HG03571 (cell line): ENCODE measurements around the gene SYNCRIP.
A peak's percentile ranks its signal among the peaks of the same experiment; 100 is the strongest.
"Not testable (repeated sequence)": the region's sequence is repeated elsewhere in the genome, so short reads cannot be mapped to it uniquely, and the experiment has no call there.

ENCODE experiments used
- ATAC-seq: cut with Tn5 transposase; IDR thresholded peaks from one replicate; pipeline ENCODE4 v1.9.1; 2021; ENCODE audit not compliant: unreplicated experiment

SYNCRIP gene

GRCh38 chr6:85600713-85601313, 41.9 kb downstream of the SYNCRIP start:
- ATAC-seq, result no peak

- peak; percentile 6 for ATAC-seq
Measured at GRCh38 chr6:85594197-85594930, 48.3 kb downstream of the SYNCRIP start.

GRCh38 chr6:85593438-85594196, 49.1 kb downstream of the SYNCRIP start, which contains the start of gene SNX14:
SNX14 (minus strand) TSS chr6:85593858; CDS start chr6:85593718, 140 bp downstream.
- peak; percentile 87 for ATAC-seq

GRCh38 chr6:85592033-85592432, 50.7 kb downstream of the SYNCRIP start:
- no peak for ATAC-seq

- ATAC-seq, result no peak
Measured at GRCh38 chr6:85591207-85591606, 51.5 kb downstream of the SYNCRIP start.

- no peak for ATAC-seq
Measured at GRCh38 chr6:85585741-85586140, 56.9 kb downstream of the SYNCRIP start.

- not testable (repeated sequence) for ATAC-seq
Measured at GRCh38 chr6:85582832-85583231, 59.9 kb downstream of the SYNCRIP start.

- no peak for ATAC-seq
Measured at GRCh38 chr6:85581572-85581971, 61.1 kb downstream of the SYNCRIP start.

- peak; percentile 68 for ATAC-seq
Measured at GRCh38 chr6:85580878-85581267, 61.8 kb downstream of the SYNCRIP start.

GRCh38 chr6:85580118-85580877, 62.4 kb downstream of the SYNCRIP start:
- ATAC-seq, result peak; percentile 14

GRCh38 chr6:85579581-85579980, 63.1 kb downstream of the SYNCRIP start:
- no peak for ATAC-seq

GRCh38 chr6:85576476-85576875, 66.2 kb downstream of the SYNCRIP start:
- ATAC-seq, result no peak

- ATAC-seq, result no peak
Measured at GRCh38 chr6:85574932-85575598, 67.6 kb downstream of the SYNCRIP start.

GRCh38 chr6:85569323-85569722, 73.4 kb downstream of the SYNCRIP start:
- ATAC-seq, result no peak

- ATAC-seq, result no peak
Measured at GRCh38 chr6:85568411-85568810, 74.3 kb downstream of the SYNCRIP start.

GRCh38 chr6:85565736-85566135, 77.0 kb downstream of the SYNCRIP start:
- ATAC-seq, result no peak

- not testable (repeated sequence) for ATAC-seq
Measured at GRCh38 chr6:85564223-85564622, 78.5 kb downstream of the SYNCRIP start.
